ENCODE measurements around the gene LAPTM5.

Gene LAPTM5

DNA sequence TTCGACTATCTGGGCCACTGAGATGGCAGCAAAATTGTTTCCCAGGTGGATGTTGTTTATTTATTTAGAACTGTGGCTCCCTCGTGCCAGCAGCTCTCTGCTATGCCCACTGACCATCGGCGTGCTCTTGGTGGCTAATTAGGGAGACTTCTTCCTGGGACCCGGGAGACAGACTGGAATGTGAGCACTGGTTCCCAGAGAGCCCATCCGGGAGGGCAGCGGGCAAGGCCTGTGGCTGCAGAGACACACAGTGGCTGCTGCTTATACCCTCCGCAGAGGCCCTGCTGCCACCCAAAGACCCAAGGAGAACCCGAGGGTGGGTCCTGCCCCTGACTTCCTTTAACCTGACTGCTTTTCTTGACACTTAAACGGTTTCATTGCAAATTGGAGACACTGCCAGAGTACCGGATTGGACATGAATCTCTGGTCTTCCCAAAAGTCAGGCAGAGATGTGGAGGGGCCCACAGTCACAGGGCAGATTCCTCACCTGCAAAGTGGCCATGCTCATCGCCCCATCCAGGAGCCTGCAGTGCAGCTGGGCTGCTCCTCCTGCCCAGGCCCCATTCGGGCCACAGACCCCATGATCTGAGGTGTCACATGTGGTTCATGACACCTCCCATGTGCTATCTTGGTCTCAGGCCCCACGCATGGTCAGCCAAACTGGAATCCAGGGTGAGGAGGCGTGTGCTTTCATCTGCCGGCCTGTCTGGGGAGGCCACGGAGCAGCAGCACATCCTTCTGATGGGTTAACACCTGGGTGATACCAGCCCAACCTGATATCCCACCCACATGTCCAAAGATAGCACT is 28.5 kb downstream of the LAPTM5 start:
- DNase-seq, result no peak

DNA sequence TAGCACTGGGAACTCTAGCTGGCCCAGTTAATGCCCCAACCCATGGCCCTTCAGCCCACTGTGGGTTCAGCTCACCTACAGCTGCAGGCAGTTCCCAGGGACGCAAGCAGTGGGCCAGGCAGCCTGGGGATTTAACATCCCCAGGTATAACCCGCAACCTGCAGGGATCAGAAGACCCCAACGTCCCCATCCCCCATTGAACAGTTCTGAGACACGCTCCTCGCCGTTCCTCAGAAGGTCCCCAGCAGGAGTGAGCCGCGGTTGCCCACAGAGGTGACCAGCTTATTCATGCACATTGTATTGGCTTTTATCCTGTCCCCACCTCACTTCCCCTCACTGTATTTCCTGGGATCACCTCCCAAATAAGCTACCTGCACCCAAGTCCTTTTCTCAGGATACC is 29.2 kb downstream of the LAPTM5 start:
- no peak for DNase-seq

DNA sequence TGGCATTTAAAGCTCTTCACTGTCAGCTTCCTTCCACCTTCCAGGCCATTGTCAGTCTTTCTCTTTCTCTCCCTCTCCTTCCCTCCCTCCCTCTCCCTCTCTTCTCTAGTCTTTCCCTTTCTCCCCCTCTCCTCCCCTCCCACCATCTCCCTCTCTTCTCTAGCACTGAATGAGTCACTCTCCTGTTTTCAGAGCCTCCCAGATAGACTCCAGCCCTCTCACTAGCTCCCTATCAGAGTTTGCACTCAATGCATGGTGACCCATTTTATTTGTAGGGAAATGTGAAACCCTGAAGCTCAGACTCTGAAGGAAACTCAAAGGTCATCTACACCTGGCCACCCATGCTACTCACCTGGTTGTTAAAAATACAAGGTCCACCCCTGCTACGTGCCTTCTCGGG is 29.8 kb downstream of the LAPTM5 start:
- no peak for DNase-seq

DNA sequence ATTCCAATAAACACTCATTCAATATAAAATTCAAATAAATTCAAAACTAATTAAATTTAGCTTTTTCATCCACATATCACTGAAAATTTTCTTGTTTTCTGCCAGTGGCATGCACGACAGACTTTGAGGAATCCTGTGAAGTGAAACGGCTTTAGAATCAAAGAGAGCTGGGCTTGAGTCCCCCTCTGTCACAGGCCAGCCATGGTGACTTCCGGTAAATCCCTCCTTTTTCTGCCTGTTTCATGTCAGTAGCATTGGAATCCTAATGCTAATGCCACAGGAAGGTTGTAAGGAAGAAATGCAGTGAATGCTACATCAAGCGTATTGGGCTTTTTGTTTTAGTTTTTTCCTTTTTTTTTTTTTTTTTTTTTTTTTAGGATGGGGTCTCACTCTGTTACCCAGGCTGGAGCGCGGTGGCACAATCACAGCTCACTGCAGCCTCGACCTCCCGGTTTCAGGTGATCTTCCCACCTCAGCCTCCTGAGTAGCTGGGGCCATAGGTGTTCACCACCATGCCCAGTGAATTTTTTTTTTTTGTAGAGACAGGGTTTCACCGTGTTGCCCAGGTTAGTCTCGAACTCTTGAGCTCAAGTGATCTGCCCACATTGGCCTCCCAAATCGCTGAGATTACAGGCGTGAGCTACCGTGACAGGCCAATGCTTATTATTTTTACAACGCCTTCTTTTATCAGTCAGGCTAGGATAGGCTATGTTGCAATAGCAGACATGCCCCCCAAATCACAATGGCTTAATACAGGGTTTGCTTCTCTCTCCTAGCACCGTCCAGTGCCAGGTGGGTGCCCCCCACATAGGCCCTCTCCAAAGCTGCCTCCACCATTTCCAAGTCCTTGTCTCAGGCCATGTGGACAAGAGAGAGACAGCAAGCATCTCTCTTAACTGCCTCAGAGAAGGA is 30.5 kb downstream of the LAPTM5 start:
- DNase-seq, result no peak

DNA sequence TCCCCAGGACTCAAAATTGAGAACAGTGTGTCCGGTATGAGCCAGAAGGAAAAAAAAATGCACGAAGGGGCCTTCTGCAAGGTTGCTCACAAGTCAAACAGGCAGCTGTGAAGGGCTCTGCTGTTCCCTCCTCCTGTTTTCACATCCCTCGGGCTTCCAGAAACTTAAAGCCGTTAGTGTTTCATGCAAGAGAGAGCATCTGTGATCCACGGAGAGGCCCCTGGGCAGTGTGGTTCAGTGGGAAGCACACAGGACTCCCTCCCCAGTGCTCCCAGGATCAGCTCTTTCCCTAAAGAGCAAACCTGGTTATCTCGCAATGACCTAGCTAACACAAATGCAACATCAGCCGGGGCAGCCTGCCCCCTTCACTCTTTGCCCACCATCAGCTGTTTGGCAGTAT is 31.3 kb downstream of the LAPTM5 start:
- no peak for DNase-seq

DNA sequence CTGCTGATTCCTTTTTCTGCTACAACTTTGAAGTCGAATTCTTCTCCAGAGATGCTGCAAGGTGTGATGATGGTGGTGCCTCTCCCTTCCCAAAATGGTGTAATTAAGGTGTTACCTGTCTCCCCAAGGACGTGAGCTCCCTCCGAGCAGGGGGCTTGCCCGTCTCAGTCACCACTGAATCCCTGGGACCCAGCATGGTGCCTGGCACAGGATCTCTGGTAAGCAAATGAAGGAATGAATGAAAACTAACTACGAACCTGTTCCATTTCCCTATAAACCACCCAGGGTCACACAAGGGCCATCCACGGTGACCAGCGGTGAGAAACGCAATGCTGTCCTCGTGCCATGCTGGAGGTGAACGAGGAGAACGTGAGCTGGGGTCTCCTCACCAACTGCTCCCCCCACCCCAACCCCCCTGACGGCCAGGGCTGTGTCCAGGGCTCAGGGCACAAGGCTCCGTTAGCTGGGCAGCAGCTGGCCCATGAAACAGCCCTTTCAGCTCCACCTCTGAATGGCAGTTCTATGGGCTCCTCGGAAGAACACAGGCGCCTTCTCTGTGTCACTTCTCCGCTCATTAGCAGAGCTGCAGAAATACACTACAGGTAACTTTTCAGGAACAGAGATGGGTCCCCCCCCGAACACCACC is 32.0 kb downstream of the LAPTM5 start:
- DNase-seq, result no peak

DNA sequence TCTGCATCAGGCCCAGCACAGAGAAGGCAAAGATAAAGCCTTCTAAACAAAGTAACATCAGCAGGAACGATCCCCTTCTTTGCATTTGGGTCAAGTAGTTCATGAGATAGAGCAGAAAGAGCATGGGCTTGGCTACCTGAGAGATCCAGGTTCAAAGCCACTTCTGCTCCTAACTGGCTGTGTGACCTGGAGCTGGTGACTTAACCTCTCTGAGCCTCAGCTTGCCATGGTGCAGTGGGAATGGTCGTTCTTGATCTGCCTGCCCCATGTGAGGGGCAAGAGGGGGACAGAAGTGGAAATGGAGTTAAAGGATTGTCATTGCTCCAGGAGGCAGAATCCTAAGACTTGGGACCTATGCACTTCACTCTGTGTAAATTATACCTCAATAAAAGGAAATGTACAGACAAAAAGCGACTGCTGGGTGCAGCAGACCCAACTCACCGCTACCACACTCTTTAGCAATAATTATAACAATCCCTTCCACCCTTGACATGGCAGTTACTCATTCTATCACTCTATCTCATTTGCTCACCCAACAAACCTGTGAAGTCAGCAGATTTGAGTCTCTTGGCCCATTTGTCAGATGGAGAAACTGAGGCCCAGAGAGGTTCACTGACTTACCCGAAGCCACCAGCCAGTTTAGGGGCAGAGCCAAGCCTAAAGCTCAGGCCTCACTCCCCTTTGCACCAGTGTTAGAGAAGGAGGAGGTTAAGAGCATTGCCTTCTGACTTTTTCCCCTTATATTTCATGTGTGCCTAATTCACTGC is 32.7 kb downstream of the LAPTM5 start:
- no peak for DNase-seq

- no peak for DNase-seq
These were observed 33.4 kb downstream of the LAPTM5 start for GRCh38 chr1:30724175-30724574.

DNA sequence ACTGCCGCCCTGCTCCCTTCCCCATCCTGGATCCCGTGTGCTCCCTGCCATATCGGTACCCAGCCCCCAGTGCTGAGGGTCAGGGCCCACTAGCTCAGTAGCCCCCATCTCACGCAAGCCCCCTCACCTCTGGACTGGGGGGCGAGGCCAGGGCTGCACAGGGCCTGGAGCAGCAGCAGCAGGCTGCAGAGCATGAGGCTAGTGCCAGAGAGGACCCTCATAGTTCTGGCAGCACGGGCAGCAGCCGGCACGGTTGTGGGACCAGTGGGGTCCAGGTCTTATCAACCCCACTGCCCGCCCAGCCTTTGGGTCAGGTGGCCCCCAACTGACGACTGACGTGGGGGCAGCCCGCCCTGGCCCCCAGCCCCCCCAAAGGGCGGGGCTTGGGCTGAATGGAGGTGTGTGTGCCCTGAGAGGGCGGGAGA is 34.2 kb downstream of the LAPTM5 start, which contains the start of gene MATN1:
Gene MATN1 (minus strand): TSS at position 255 of the 425 bp plus-strand sequence. CDS start 34 bp downstream, at position 221.
- DNase-seq, result no peak

DNA sequence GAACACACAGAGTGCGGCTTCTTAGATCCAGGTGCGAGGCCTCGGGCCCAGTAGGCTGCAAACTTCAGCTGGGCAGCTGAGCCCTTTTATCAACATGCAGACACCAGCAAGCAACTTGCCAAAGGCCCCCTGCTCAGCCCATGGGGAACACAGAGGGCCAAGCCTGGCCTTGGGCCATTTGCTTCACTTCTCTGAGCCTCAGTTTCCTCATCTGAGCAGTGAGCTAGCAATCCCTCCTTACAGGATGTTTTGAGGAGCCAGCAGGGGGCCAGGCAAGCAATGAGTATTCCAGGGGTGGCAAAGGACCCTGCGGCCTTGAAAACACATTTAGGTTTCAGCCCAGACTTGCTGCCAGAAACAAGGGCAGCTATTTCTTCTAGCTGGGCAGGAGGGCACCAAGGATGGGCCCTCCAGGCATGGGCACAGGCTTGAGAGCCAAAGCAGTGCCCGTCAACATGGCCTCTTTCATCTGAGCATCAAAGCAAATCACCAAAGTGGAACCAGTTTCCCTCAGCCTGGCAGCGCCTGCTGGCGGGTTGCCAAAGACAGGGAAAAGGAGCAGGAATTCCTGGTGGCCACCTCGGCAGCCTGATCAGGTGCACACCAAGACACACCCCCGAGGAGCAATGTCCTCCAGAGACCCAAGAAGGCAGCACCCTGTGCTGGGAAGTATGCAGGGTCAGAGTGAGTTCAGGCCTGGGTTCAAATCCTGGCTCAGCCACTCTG is 35.6 kb downstream of the LAPTM5 start:
- no peak for DNase-seq

DNA sequence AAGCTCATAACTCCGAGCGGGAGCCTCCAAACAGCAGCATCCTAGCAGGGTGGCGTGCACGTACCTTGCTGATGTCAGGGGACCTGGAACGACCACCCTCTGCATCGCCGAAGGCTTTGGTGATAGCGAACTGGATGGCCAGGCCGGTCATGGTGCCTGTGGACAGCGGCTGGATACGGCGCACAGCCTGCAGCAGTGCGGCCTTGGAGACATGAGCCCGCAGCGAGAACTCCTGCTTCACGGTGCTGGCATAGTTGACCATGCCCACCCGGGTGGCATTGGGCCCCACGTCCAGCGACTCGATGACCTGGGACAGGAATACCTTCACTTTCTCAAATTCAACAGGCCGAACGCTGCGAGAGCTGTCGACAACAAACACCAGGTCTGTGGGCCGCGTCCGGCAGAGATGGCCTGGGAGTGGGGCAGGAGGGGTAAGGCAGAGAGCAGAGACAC is 36.2 kb downstream of the LAPTM5 start:
- no peak for DNase-seq

GRCh38 chr1:30720271-30721223 is 37.0 kb downstream of the LAPTM5 start:
- DNase-seq, result no peak

- peak; percentile 69 to 82 (median 78) for DNase-seq
These were observed 37.9 kb downstream of the LAPTM5 start for GRCh38 chr1:30719406-30720270.

GRCh38 chr1:30718636-30719405 is 38.8 kb downstream of the LAPTM5 start:
- DNase-seq, result peak in 3 of 4 experiments; percentile 99 to 100 (median 99)

DNA sequence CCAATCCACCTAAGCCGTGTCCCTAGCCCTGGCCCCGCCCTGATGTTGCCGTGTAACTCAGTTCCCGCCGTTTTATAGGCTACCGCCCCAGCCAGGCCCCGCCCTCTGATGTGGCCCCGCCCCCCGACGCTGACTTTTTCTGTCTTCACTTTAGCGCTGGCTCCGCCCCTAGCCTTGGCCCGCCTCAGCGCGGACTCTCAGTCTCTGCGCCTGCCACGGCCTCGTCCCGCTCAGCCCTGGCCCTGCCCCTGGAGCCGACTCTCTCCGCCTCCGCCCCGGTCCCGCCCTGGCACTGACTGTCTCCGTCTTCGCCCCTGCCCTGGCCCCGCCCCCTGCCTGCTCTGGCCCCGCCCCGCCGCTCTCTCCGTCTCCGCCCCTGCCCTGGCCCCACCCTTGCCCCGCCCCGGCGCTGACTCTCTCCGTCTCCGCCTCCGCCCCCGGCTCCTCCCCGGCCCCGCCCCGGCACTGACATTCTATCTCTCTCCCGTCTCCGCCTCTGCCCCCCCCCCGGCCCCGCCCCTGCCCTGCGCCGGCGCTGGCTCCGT is 39.4 kb downstream of the LAPTM5 start:
- peak; percentile 99 for DNase-seq

GRCh38 chr1:30716646-30717045 is 40.9 kb downstream of the LAPTM5 start:
- DNase-seq, result no peak

DNA sequence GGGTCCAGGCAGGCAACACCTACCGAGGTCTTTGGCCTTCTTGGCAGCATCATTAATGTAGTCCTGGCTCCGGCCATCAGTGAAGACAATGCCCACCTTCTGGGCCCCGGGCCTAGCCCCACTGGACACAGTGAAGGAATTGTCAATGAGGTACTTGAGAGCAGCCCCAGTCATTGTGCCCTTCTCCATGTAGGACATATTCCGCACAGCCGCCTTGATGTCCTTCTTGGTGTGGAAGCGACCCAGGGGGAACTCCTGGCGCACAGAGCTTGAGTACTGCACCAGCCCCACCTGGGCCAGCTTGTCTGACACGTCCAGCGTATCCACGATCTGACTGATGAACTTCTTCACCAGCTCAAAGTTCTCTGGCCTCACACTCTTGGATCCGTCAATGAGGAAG is 41.7 kb downstream of the LAPTM5 start:
- DNase-seq, result no peak

DNA sequence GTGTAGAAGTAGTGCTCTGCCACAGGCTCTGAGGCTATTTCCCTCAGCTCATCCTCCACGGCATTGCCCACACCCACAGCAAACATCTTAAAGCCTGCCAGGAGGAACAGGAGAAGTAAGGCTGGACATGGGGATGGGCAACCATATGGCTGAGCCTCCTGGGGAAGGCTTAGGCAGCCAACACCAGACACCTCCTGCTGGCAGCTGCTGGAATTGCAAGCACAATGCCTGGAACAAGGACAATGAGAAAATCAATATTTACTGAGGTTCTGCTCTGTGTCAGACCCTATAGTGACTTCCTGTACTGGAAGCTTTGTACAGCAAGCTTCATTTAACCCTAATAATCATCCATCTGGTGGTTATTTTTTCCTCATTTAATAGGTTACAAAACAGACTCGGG is 42.4 kb downstream of the LAPTM5 start:
- DNase-seq, result peak in 1 of 4 experiments; percentile 41

All from suppressor macrophage (primary cell).